Thyroid gland (tissue), 4 donors: ENCODE measurements around the gene CCDC178. TPM values are rescaled to one million over a fixed set of nuclear protein-coding genes. Genes with fewer than 3 reads are reported as not detected.

ENCODE experiments used
- DNase-seq, 2 donors: peaks; one replicate each; pipeline ENCODE4 v3.0.0-alpha.2; 2019
- H3K27ac ChIP-seq, 3 donors: fragments of 200-600 bp; sonication (generic); 1 replicate in 2 of 3; 2 replicates in 1 of 3; pipeline ENCODE4 v1.5.1; 2016 to 2019; ENCODE audit warnings: mild to moderate bottlenecking in 1 of 3, moderate library complexity in 1 of 3
- H3K27me3 ChIP-seq: fragments of 200-600 bp; sonication (generic); one replicate; pipeline ENCODE4 v1.5.1; 2019
- H3K36me3 ChIP-seq, 2 donors: fragments of 200-600 bp; sonication (generic); one replicate each; pipeline ENCODE4 v1.5.1; 2016 to 2019
- H3K4me1 ChIP-seq, 2 donors: fragments of 200-600 bp; sonication (generic); one replicate each; pipeline ENCODE4 v1.5.1; 2017 to 2019
- H3K4me3 ChIP-seq, 3 donors: fragments of 200-600 bp; sonication (generic); replicated peaks in 1 of 3; 1 replicate in 2 of 3; 2 replicates in 1 of 3; pipeline ENCODE4 v1.5.1; 2016; ENCODE audit warnings: mild to moderate bottlenecking in 1 of 3
- H3K9me3 ChIP-seq: fragments of 200-600 bp; sonication (generic); one replicate; pipeline ENCODE4 v1.5.1; 2017
- CTCF ChIP-seq, 6 experiments: fragments of 200-600 bp in 3 of 6; fragments of 450-650 bp in 3 of 6; sonication (generic) in 3 of 6; IDR thresholded peaks; one replicate each; pipeline ENCODE4 v1.5.1; 2016 to 2019; ENCODE audit warnings: antibody characterized with exemption in 6 of 6, mild to moderate bottlenecking in 2 of 6, inconsistent platforms in 1 of 6, moderate library complexity in 1 of 6
- POLR2A ChIP-seq, 2 donors: fragments of 450-650 bp; IDR thresholded peaks; one replicate each; pipeline ENCODE4 v1.6.1; 2017; ENCODE audit warnings: antibody characterized with exemption in 2 of 2, mild to moderate bottlenecking in 2 of 2, moderate library complexity in 1 of 2
- WGBS, 2 donors: methylation state at CpG; one replicate each; pipeline ENCODE4 v1.1.5; 2017; 5-methylcytosine and 5-hydroxymethylcytosine counted together
- intact Hi-C: fragments of 100-400 bp; cut with DNase I; formaldehyde crosslinking; loops from one replicate; pipeline ENCODE4 v1.15.1; 2023
- total RNA-seq, 4 donors: library from RNA; depleted of rRNA; stranded (reverse); fragments of >200 nt; gene quantifications; one replicate each; pipeline ENCODE4 v1.2.3, GENCODE V29; 2016

CCDC178 gene
- total RNA-seq, 4 donors from 2014 or later = 1.4 to 3.1 (median 1.7) TPM; not detected in 1

- Histone ChIP-seq H3K36me3 (no peaks in the 10 kb centered on the region), H3K27me3 (no peaks in the 10 kb centered on the region), H3K4me3 (no peak overlapping the region), H3K9me3 (no peaks in the 10 kb centered on the region), H3K27ac (no peak overlapping the region), H3K4me1 (no peaks in the 10 kb centered on the region)
- TF ChIP-seq CTCF (IDR thresholded peaks at IDR 0.05) = no peak
- TF ChIP-seq POLR2A (IDR thresholded peaks at IDR 0.05) = no peak
- DNase-seq = no peak
- intact Hi-C loops = no loop called here
- 70 to 83% methylated on average over 4 of the region's 4 CpGs for WGBS, 2 donors
Observed at GRCh38 chr18:33128581-33128980, 311.9 kb downstream of the CCDC178 start.

- intact Hi-C loops = no loop called here
- WGBS, 2 donors = 54 to 61% methylated on average over 7 of the region's 7 CpGs
- Histone ChIP-seq H3K4me3 (no peak overlapping the region), H3K4me1 (no peaks in the 10 kb centered on the region), H3K27ac (no peak overlapping the region), H3K27me3 (no peaks in the 10 kb centered on the region), H3K9me3 (no peaks in the 10 kb centered on the region), H3K36me3 (no peaks in the 10 kb centered on the region)
- no peak for TF ChIP-seq CTCF (IDR thresholded peaks at IDR 0.05)
- no peak for TF ChIP-seq POLR2A (IDR thresholded peaks at IDR 0.05)
- no peak for DNase-seq
Observed at GRCh38 chr18:33123862-33124518, 316.5 kb downstream of the CCDC178 start.

- peak in 1 of 2 donors; percentile 9 for DNase-seq
- TF ChIP-seq POLR2A (IDR thresholded peaks at IDR 0.05) (no peak), CTCF (IDR thresholded peaks at IDR 0.05) (no peak)
- no peaks in the 10 kb centered on the region for H3K9me3 ChIP-seq
- H3K27ac ChIP-seq = no peak overlapping the region
- 14 to 15% methylated on average over 3 of the region's 3 CpGs for WGBS, 2 donors
- no peak overlapping the region for H3K4me3 ChIP-seq
- H3K36me3 ChIP-seq = no peaks in the 10 kb centered on the region
- intact Hi-C loops = no loop called here
- H3K27me3 ChIP-seq = no peaks in the 10 kb centered on the region
- no peaks in the 10 kb centered on the region for H3K4me1 ChIP-seq
Observed at GRCh38 chr18:33116376-33116775, 324.1 kb downstream of the CCDC178 start.

GRCh38 chr18:33115917-33116316 is 324.6 kb downstream of the CCDC178 start:
- intact Hi-C loops = no loop called here
- 67 to 92% methylated on average over 1 of the region's 1 CpG for WGBS, 2 donors
- H3K27ac ChIP-seq = no peak overlapping the region
- TF ChIP-seq CTCF (IDR thresholded peaks at IDR 0.05) (no peak), POLR2A (IDR thresholded peaks at IDR 0.05) (no peak)
- DNase-seq = no peak
- H3K4me3 ChIP-seq = no peak overlapping the region
- no peaks in the 10 kb centered on the region for H3K9me3 ChIP-seq
- no peaks in the 10 kb centered on the region for H3K27me3 ChIP-seq
- no peaks in the 10 kb centered on the region for H3K4me1 ChIP-seq
- no peaks in the 10 kb centered on the region for H3K36me3 ChIP-seq

GRCh38 chr18:33115476-33115875 is 325.0 kb downstream of the CCDC178 start:
- DNase-seq = no peak
- WGBS, 2 donors = 95% methylated on average over 7 of the region's 7 CpGs
- TF ChIP-seq POLR2A (IDR thresholded peaks at IDR 0.05) (no peak), CTCF (IDR thresholded peaks at IDR 0.05) (no peak)
- H3K36me3 ChIP-seq = no peaks in the 10 kb centered on the region
- no peaks in the 10 kb centered on the region for H3K9me3 ChIP-seq
- no peaks in the 10 kb centered on the region for H3K4me1 ChIP-seq
- intact Hi-C loops = no loop called here
- H3K4me3 ChIP-seq = no peak overlapping the region
- no peaks in the 10 kb centered on the region for H3K27me3 ChIP-seq
- H3K27ac ChIP-seq = no peak overlapping the region
